ENCODE results near the gene NCAM2. TPM values are rescaled to one million over a fixed set of nuclear protein-coding genes. Genes with fewer than 3 reads are reported as not detected.
A peak's percentile ranks its signal among the peaks of the same experiment; 100 is the strongest.

Gene NCAM2
- total and polyA plus RNA-seq, 7 donors, result 0.14 to 2.4 (median 0.62) TPM

DNA sequence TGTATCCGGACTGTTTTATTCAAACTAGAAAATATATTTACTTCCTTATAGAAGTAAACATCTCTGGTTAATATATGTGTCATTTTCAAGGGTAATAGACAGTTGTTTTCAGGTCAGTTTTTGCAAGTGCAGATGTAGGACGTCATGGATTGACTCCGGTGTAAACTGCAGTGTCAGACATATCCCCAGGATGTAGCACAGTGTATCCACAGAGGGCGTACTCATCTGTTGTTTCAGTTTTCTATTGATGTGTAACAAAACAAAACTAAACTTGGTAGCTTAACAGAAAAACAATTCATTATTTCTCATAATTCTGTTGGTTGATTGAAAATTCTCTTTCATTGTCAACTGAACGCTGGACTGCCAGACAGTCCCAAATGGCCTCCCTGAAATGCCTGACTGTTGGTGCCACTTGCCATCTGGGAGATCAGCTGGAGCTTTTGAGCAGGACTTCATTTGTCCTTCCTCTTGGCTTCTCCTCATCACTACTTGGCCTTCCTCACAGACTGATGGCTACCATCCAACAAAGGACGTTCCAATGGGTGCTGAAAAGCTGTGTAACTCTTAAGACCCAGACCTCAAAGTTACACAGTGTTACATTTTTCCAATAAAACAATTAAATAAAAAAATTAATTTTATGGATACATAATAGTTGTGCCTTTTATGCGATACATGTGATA lies 181.6 kb downstream of the NCAM2 start:
- WGBS, 3 donors, result 36 to 43% (median 40%) methylated on average over 7 of the region's 7 CpGs

DNA sequence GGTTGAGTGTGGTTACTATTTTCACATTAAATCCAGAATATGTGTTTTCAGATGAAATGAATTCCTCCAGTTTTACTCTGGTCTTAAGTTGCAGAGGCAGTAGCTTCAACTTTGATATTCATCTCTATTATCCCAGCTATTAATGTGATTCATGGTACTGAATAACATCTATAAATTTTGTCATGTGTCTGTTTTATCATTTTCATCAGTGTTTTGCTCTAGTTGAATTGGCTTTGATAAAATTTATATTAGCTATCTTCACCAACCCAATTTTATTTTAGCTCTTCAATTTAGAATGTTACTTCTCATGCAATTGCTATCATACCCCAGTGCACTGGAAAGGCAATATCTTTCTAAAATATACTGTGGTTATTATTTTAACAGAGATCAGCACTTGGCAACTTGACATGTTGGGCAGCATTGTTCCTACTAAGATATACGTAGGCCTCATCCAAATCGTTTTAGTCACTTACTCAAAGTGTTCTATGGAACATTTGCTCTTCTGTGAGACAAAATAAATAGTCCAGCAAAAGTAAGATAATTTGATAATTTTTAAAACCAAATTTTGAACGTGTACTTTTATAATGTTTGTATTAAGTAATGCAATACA lies 184.3 kb downstream of the NCAM2 start:
- no peaks in the 10 kb centered on the region for H3K27me3 ChIP-seq (ENCODE audit: insufficient read depth in 3 of 3, low read length in 2 of 3)
- H3K27ac ChIP-seq, result no peak overlapping the region
- intact Hi-C loops (cut with DNase I), result no loop called here
- no peak for DNase-seq
- H3K9me3 ChIP-seq, result no peaks in the 10 kb centered on the region
- TF ChIP-seq CTCF (IDR thresholded peaks at IDR 0.05), result no peak
- 44 to 52% (median 45%) methylated on average over 3 of the region's 3 CpGs for WGBS, 3 donors
- ATAC-seq, result no peak
- no peaks in the 10 kb centered on the region for H3K4me1 ChIP-seq
- H3K36me3 ChIP-seq (ENCODE audit: insufficient read depth in 1 of 2, low read depth in 1 of 2), result no peaks in the 10 kb centered on the region
- H3K4me3 ChIP-seq, result no peak overlapping the region

More for the DNA sequence above, 181.6 kb downstream of the NCAM2 start:
- H3K4me1 ChIP-seq, result no peaks in the 10 kb centered on the region
- no peak overlapping the region for H3K4me3 ChIP-seq
- no peaks in the 10 kb centered on the region for H3K9me3 ChIP-seq
- no peak for DNase-seq
- intact Hi-C loops (cut with DNase I), result no loop called here
- TF ChIP-seq CTCF (IDR thresholded peaks at IDR 0.05), result no peak
- no peaks in the 10 kb centered on the region for H3K27me3 ChIP-seq (ENCODE audit: insufficient read depth in 3 of 3, low read length in 2 of 3)
- no peak overlapping the region for H3K27ac ChIP-seq
- peak in 1 of 4 donors; percentile 54 for ATAC-seq
- H3K36me3 ChIP-seq (ENCODE audit: insufficient read depth in 1 of 2, low read depth in 1 of 2), result no peaks in the 10 kb centered on the region

DNA sequence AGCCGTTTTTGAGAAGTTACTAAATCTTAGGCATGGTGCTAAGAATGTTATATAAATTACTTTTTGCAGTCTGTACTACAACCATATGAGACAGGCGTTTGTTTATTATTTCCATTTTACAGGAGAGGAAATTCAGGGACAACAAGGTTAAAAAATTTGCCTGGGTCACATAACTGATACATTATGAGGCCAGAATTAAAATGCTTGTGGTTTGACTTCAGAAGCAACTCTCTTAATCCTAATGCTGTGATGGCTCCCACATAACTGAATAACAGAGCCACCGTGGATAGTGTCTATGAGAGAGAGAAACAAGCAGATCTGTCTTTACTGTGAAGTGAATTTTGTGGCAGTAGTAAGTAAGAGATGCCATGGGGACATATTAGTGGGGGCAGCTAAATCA lies 184.9 kb downstream of the NCAM2 start:
- Histone ChIP-seq H3K4me3 (no peak overlapping the region), H3K9me3 (no peaks in the 10 kb centered on the region), H3K36me3 (ENCODE audit: insufficient read depth in 1 of 2, low read depth in 1 of 2) (no peaks in the 10 kb centered on the region), H3K27ac (no peak overlapping the region), H3K27me3 (ENCODE audit: insufficient read depth in 3 of 3, low read length in 2 of 3) (no peaks in the 10 kb centered on the region), H3K4me1 (no peaks in the 10 kb centered on the region)
- ATAC-seq (no peak), DNase-seq (no peak)
- 76 to 88% (median 82%) methylated on average over 3 of the region's 3 CpGs for WGBS, 3 donors
- no peak for TF ChIP-seq CTCF (IDR thresholded peaks at IDR 0.05)
- intact Hi-C loops (cut with DNase I), result no loop called here

GRCh38 chr21:21184771-21185528 lies 186.7 kb downstream of the NCAM2 start:
- Histone ChIP-seq H3K4me3 (no peak overlapping the region), H3K36me3 (ENCODE audit: insufficient read depth in 1 of 2, low read depth in 1 of 2) (no peaks in the 10 kb centered on the region), H3K27me3 (ENCODE audit: insufficient read depth in 3 of 3, low read length in 2 of 3) (no peaks in the 10 kb centered on the region), H3K9me3 (no peaks in the 10 kb centered on the region), H3K27ac (no peak overlapping the region), H3K4me1 (no peaks in the 10 kb centered on the region)
- DNase-seq (no peak), ATAC-seq (no peak)
- no peak for TF ChIP-seq CTCF (IDR thresholded peaks at IDR 0.05)
- WGBS, 3 donors, result 80 to 89% (median 83%) methylated on average over 4 of the region's 4 CpGs
- intact Hi-C loops (cut with DNase I), result no loop called here
